Measurements from ENCODE around the gene C4orf50.

The C4orf50 gene

GRCh38 chr4:5926598-5926997 lies 91.6 kb downstream of the C4orf50 start:
- H3K4me1 ChIP-seq (ENCODE audit: control insufficient read depth in 1 of 2, insufficient read depth in 2 of 2, low read length in 2 of 2), result no peaks in the 10 kb centered on the region
- no peaks in the 10 kb centered on the region for H3K36me3 ChIP-seq (ENCODE audit: control insufficient read depth in 1 of 2, insufficient read depth in 2 of 2, low read length in 2 of 2)
- H3K4me3 ChIP-seq (ENCODE audit: low read depth in 1 of 2, low read length in 2 of 2), result no peak overlapping the region
- no peak overlapping the region for H3K9ac ChIP-seq (ENCODE audit: low read depth in 1 of 2, low read length in 2 of 2)
- peaks cover 0 to 4% of the 10 kb centered on the region in 2 donors for H3K27me3 ChIP-seq (ENCODE audit: control insufficient read depth in 1 of 2, insufficient read depth in 2 of 2, low read length in 2 of 2)
- H3K27ac ChIP-seq (ENCODE audit: low read depth, low read length), result no peak overlapping the region
- no peaks in the 10 kb centered on the region for H3K9me3 ChIP-seq (ENCODE audit: control insufficient read depth in 1 of 2, low read length in 2 of 2)

- no peak overlapping the region for H3K9ac ChIP-seq (ENCODE audit: low read depth in 1 of 2, low read length in 2 of 2)
- no peaks in the 10 kb centered on the region for H3K4me1 ChIP-seq (ENCODE audit: control insufficient read depth in 1 of 2, insufficient read depth in 2 of 2, low read length in 2 of 2)
- H3K36me3 ChIP-seq (ENCODE audit: control insufficient read depth in 1 of 2, insufficient read depth in 2 of 2, low read length in 2 of 2), result no peaks in the 10 kb centered on the region
- H3K9me3 ChIP-seq (ENCODE audit: control insufficient read depth in 1 of 2, low read length in 2 of 2), result no peaks in the 10 kb centered on the region
- H3K27ac ChIP-seq (ENCODE audit: low read depth, low read length), result no peak overlapping the region
- H3K27me3 ChIP-seq (ENCODE audit: control insufficient read depth in 1 of 2, insufficient read depth in 2 of 2, low read length in 2 of 2), result peaks cover 0 to 4% of the 10 kb centered on the region in 2 donors
- no peak overlapping the region for H3K4me3 ChIP-seq (ENCODE audit: low read depth in 1 of 2, low read length in 2 of 2)
Observed at GRCh38 chr4:5925419-5926200, 92.6 kb downstream of the C4orf50 start.

GRCh38 chr4:5924461-5925125 lies 93.6 kb downstream of the C4orf50 start:
- no peaks in the 10 kb centered on the region for H3K4me1 ChIP-seq (ENCODE audit: control insufficient read depth in 1 of 2, insufficient read depth in 2 of 2, low read length in 2 of 2)
- peaks cover 0 to 4% of the 10 kb centered on the region in 2 donors for H3K27me3 ChIP-seq (ENCODE audit: control insufficient read depth in 1 of 2, insufficient read depth in 2 of 2, low read length in 2 of 2)
- H3K9me3 ChIP-seq (ENCODE audit: control insufficient read depth in 1 of 2, low read length in 2 of 2), result no peaks in the 10 kb centered on the region
- no peaks in the 10 kb centered on the region for H3K36me3 ChIP-seq (ENCODE audit: control insufficient read depth in 1 of 2, insufficient read depth in 2 of 2, low read length in 2 of 2)
- H3K27ac ChIP-seq (ENCODE audit: low read depth, low read length), result no peak overlapping the region
- no peak overlapping the region for H3K9ac ChIP-seq (ENCODE audit: low read depth in 1 of 2, low read length in 2 of 2)
- no peak overlapping the region for H3K4me3 ChIP-seq (ENCODE audit: low read depth in 1 of 2, low read length in 2 of 2)

GRCh38 chr4:5923376-5923775 lies 94.9 kb downstream of the C4orf50 start:
- Histone ChIP-seq H3K4me1 (ENCODE audit: control insufficient read depth in 1 of 2, insufficient read depth in 2 of 2, low read length in 2 of 2) (no peaks in the 10 kb centered on the region), H3K9ac (ENCODE audit: low read depth in 1 of 2, low read length in 2 of 2) (no peak overlapping the region), H3K27me3 (ENCODE audit: control insufficient read depth in 1 of 2, insufficient read depth in 2 of 2, low read length in 2 of 2) (peaks cover 0 to 5% of the 10 kb centered on the region in 2 donors), H3K27ac (ENCODE audit: low read depth, low read length) (no peak overlapping the region), H3K4me3 (ENCODE audit: low read depth in 1 of 2, low read length in 2 of 2) (no peak overlapping the region), H3K9me3 (ENCODE audit: control insufficient read depth in 1 of 2, low read length in 2 of 2) (no peaks in the 10 kb centered on the region), H3K36me3 (ENCODE audit: control insufficient read depth in 1 of 2, insufficient read depth in 2 of 2, low read length in 2 of 2) (no peaks in the 10 kb centered on the region)

GRCh38 chr4:5922556-5922955 lies 95.7 kb downstream of the C4orf50 start:
- H3K27ac ChIP-seq (ENCODE audit: low read depth, low read length), result no peak overlapping the region
- H3K4me3 ChIP-seq (ENCODE audit: low read depth in 1 of 2, low read length in 2 of 2), result no peak overlapping the region
- no peaks in the 10 kb centered on the region for H3K36me3 ChIP-seq (ENCODE audit: control insufficient read depth in 1 of 2, insufficient read depth in 2 of 2, low read length in 2 of 2)
- H3K9me3 ChIP-seq (ENCODE audit: control insufficient read depth in 1 of 2, low read length in 2 of 2), result no peaks in the 10 kb centered on the region
- no peak overlapping the region for H3K9ac ChIP-seq (ENCODE audit: low read depth in 1 of 2, low read length in 2 of 2)
- no peaks in the 10 kb centered on the region for H3K4me1 ChIP-seq (ENCODE audit: control insufficient read depth in 1 of 2, insufficient read depth in 2 of 2, low read length in 2 of 2)
- H3K27me3 ChIP-seq (ENCODE audit: control insufficient read depth in 1 of 2, insufficient read depth in 2 of 2, low read length in 2 of 2), result peaks cover 0 to 3% of the 10 kb centered on the region in 2 donors

GRCh38 chr4:5921981-5922380 lies 96.2 kb downstream of the C4orf50 start:
- H3K9ac ChIP-seq (ENCODE audit: low read depth in 1 of 2, low read length in 2 of 2), result no peak overlapping the region
- H3K4me3 ChIP-seq (ENCODE audit: low read depth in 1 of 2, low read length in 2 of 2), result no peak overlapping the region
- no peaks in the 10 kb centered on the region for H3K36me3 ChIP-seq (ENCODE audit: control insufficient read depth in 1 of 2, insufficient read depth in 2 of 2, low read length in 2 of 2)
- peaks cover 0 to 3% of the 10 kb centered on the region in 2 donors for H3K27me3 ChIP-seq (ENCODE audit: control insufficient read depth in 1 of 2, insufficient read depth in 2 of 2, low read length in 2 of 2)
- no peak overlapping the region for H3K27ac ChIP-seq (ENCODE audit: low read depth, low read length)
- no peaks in the 10 kb centered on the region for H3K9me3 ChIP-seq (ENCODE audit: control insufficient read depth in 1 of 2, low read length in 2 of 2)
- no peaks in the 10 kb centered on the region for H3K4me1 ChIP-seq (ENCODE audit: control insufficient read depth in 1 of 2, insufficient read depth in 2 of 2, low read length in 2 of 2)

- Histone ChIP-seq H3K4me3 (ENCODE audit: low read depth in 1 of 2, low read length in 2 of 2) (no peak overlapping the region), H3K9me3 (ENCODE audit: control insufficient read depth in 1 of 2, low read length in 2 of 2) (no peaks in the 10 kb centered on the region), H3K4me1 (ENCODE audit: control insufficient read depth in 1 of 2, insufficient read depth in 2 of 2, low read length in 2 of 2) (no peaks in the 10 kb centered on the region), H3K27ac (ENCODE audit: low read depth, low read length) (no peak overlapping the region), H3K36me3 (ENCODE audit: control insufficient read depth in 1 of 2, insufficient read depth in 2 of 2, low read length in 2 of 2) (no peaks in the 10 kb centered on the region), H3K27me3 (ENCODE audit: control insufficient read depth in 1 of 2, insufficient read depth in 2 of 2, low read length in 2 of 2) (peaks cover 0 to 3% of the 10 kb centered on the region in 2 donors), H3K9ac (ENCODE audit: low read depth in 1 of 2, low read length in 2 of 2) (no peak overlapping the region)
Observed at GRCh38 chr4:5921101-5921980, 96.9 kb downstream of the C4orf50 start.

- H3K9ac ChIP-seq (ENCODE audit: low read depth in 1 of 2, low read length in 2 of 2), result no peak overlapping the region
- H3K9me3 ChIP-seq (ENCODE audit: control insufficient read depth in 1 of 2, low read length in 2 of 2), result no peaks in the 10 kb centered on the region
- H3K36me3 ChIP-seq (ENCODE audit: control insufficient read depth in 1 of 2, insufficient read depth in 2 of 2, low read length in 2 of 2), result no peaks in the 10 kb centered on the region
- peaks cover 0 to 3% of the 10 kb centered on the region in 2 donors for H3K27me3 ChIP-seq (ENCODE audit: control insufficient read depth in 1 of 2, insufficient read depth in 2 of 2, low read length in 2 of 2)
- no peak overlapping the region for H3K27ac ChIP-seq (ENCODE audit: low read depth, low read length)
- no peak overlapping the region for H3K4me3 ChIP-seq (ENCODE audit: low read depth in 1 of 2, low read length in 2 of 2)
- H3K4me1 ChIP-seq (ENCODE audit: control insufficient read depth in 1 of 2, insufficient read depth in 2 of 2, low read length in 2 of 2), result no peaks in the 10 kb centered on the region
Observed at GRCh38 chr4:5919571-5919970, 98.7 kb downstream of the C4orf50 start.

- peaks cover 0 to 3% of the 10 kb centered on the region in 2 donors for H3K27me3 ChIP-seq (ENCODE audit: control insufficient read depth in 1 of 2, insufficient read depth in 2 of 2, low read length in 2 of 2)
- no peaks in the 10 kb centered on the region for H3K36me3 ChIP-seq (ENCODE audit: control insufficient read depth in 1 of 2, insufficient read depth in 2 of 2, low read length in 2 of 2)
- no peaks in the 10 kb centered on the region for H3K9me3 ChIP-seq (ENCODE audit: control insufficient read depth in 1 of 2, low read length in 2 of 2)
- H3K4me1 ChIP-seq (ENCODE audit: control insufficient read depth in 1 of 2, insufficient read depth in 2 of 2, low read length in 2 of 2), result no peaks in the 10 kb centered on the region
- no peak overlapping the region for H3K4me3 ChIP-seq (ENCODE audit: low read depth in 1 of 2, low read length in 2 of 2)
- H3K27ac ChIP-seq (ENCODE audit: low read depth, low read length), result no peak overlapping the region
- H3K9ac ChIP-seq (ENCODE audit: low read depth in 1 of 2, low read length in 2 of 2), result no peak overlapping the region
Observed at GRCh38 chr4:5919044-5919443, 99.2 kb downstream of the C4orf50 start.
